ENCODE measurements around the gene NOS3.
A peak's percentile ranks its signal among the peaks of the same experiment; 100 is the strongest.
"Not testable (repeated sequence)": the region's sequence is repeated elsewhere in the genome, so short reads cannot be mapped to it uniquely, and the experiment has no call there.

NOS3 gene

DNA sequence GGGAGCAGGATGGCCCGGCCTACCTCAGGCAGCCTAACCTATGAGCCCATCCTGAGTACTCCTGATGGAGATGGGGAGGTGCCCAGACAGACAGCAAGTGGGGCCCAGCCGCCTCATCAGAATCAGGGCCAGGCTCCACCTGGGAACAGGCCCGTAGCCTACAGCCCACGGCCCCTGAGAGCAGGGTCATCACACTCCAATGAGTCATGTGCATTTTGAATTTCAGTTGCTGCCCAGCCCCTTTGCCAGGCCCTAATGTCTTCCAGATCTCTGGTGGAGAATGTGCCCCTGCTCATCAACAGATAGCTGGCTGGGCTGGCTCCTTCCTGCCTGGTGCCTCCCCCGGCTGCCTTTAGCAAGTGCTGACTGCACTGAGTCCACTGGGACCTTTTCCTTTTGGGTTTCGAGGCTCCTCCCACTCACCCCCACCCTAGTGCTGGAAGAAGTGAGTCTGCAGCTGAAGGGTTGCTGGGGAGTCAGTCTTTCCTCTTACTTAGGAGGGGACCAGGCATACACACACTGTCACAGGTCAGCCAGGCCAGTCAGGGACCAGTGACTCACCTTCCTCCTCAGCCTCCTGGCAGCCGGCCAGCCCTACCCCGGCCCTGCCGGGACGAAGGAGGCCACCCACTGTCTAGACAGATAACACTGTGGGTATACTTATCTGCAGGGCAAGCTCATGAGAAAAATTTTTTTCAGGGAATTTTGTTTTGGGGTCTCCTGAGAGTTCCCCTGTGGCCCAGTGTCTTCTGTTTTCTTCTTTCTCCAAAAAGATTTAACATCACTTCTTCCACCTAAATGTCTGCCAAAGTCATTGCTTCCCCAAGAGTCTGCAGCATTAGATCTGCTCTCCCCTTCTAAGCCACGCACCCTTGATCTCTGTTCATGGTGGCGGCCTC is 48.4 kb downstream of the NOS3 start:
- H3K36me3 ChIP-seq = peaks cover 40% of the 10 kb centered on the region
- peak overlapping the region; percentile 75 for H3K27ac ChIP-seq
- H3K4me3 ChIP-seq = no peak overlapping the region
- peaks cover 16% of the 10 kb centered on the region for H4K20me1 ChIP-seq
- H3K9ac ChIP-seq = peak overlapping the region; percentile 57; the same call in 1 of the 2 replicates
- no peaks in the 10 kb centered on the region for H3K27me3 ChIP-seq
- no peaks in the 10 kb centered on the region for H3K9me3 ChIP-seq
- H3K4me2 ChIP-seq = peak overlapping the region; percentile 83
- H3K4me1 ChIP-seq = peaks cover 33% of the 10 kb centered on the region
- TF ChIP-seq Cebpa-rat (IDR thresholded peaks at IDR 0.05) = no peak

DNA sequence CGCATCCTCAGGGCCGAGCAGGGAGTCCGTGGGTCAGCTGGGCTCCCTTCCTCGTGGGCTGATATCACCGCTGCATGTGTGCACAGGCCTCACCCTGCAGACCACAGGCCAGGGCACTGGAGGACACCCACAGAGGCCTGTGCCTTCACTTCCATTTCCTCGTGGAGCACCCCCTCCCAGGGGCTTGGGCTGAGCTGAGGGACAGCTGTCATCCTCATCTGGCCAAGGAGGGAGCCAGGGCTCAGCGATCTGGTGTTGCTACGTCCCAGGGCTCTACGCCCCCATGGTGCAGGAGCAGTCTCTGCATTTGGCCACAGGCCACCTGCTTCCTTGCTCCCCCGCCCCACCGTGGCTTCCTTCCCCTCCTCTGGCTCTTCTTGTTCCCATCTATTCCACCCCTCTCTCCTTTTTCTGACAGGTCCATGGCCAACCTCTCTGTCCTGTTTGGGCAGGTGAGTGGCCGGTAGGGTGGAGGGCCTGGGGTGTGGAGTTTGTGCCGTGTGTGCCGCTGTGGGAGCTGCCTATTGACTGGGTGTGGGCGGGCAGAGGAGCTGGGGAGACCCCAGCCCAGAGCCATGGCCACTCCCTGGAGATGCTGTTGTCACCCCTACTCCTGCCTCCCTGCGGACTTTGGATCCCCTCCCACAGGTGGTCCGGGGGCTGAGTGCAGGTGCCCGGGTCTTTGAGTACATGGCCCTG is 49.2 kb downstream of the NOS3 start:
- Histone ChIP-seq H3K4me2 (peak overlapping the region; percentile 83), H3K4me1 (peaks cover 33% of the 10 kb centered on the region), H3K27ac (peak overlapping the region; percentile 57; the same call in 1 of the 2 replicates), H3K9ac (0 out of 2 replicates have a peak overlapping the region, but pooled peaks have one; percentile 17), H3K9me3 (no peaks in the 10 kb centered on the region), H3K36me3 (peaks cover 34% of the 10 kb centered on the region), H3K4me3 (no peak overlapping the region), H4K20me1 (peaks cover 16% of the 10 kb centered on the region), H3K27me3 (no peaks in the 10 kb centered on the region)
- TF ChIP-seq Cebpa-rat (IDR thresholded peaks at IDR 0.05) = no peak

DNA sequence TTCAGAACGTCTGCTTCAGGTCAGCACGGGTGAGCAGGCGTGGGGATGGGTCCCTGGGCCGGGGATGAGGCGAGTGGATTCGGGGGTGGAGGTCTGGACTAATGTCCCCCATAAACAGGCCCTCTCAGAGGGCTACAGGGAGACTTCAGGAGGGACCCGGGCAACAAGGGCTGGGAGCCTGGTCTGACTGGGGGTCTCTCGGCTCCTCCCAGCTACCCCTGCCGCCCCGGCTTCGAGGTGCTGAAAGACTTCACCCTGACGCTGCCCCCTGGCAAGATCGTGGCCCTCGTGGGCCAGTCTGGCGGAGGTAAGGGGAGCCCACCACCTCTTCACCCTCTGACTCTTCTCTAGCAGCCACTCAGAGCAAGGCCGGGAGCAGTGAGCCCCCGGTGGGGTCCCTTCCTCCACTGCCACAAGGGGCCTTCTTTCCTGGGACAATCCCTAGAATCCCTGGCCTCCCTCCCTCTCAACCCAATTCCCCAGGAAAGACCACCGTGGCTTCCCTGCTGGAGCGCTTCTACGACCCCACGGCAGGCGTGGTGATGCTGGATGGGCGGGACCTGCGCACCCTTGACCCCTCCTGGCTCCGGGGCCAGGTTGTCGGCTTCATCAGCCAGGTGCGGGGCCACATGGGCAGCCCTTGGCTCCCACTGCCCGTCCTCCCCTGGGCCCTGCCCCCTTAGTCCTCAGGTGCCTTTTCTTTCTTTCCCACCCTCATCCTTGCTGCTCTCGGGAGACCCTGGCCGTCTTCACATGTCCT is 50.0 kb downstream of the NOS3 start:
- Histone ChIP-seq H3K27ac (0 out of 2 replicates have a peak overlapping the region, but pooled peaks have one; percentile 57), H3K9ac (no peak overlapping the region), H3K36me3 (peaks cover 32% of the 10 kb centered on the region), H3K27me3 (no peaks in the 10 kb centered on the region), H3K4me3 (no peak overlapping the region), H3K4me2 (peak overlapping the region; percentile 83), H4K20me1 (peaks cover 16% of the 10 kb centered on the region), H3K4me1 (peaks cover 33% of the 10 kb centered on the region), H3K9me3 (no peaks in the 10 kb centered on the region)
- TF ChIP-seq Cebpa-rat (IDR thresholded peaks at IDR 0.05) = no peak

DNA sequence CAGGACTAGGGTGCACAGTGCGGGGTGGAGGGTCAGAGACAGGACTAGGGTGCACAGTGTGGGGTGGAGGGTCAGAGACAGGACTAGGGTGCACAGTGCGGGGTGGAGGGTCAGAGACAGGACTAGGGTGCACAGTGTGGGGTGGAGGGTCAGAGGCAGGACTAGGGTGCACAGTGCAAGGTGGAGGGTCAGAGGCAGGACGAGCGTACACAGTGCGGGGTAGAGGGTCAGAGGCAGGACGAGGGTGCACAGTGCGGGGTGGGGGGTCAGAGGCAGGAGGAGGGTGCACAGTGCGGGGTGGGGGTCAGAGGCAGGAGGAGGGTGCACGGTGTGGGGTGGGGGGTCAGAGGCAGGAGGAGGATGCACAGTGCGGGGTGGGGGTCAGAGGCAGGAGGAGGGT is 52.6 kb downstream of the NOS3 start:
- H3K4me2 ChIP-seq, H3K27me3 ChIP-seq, H3K4me3 ChIP-seq, H3K9ac ChIP-seq, H3K9me3 ChIP-seq, H3K27ac ChIP-seq: not testable (repeated sequence)
- Histone ChIP-seq H4K20me1 (peaks cover 16% of the 10 kb centered on the region), H3K36me3 (peaks cover 15% of the 10 kb centered on the region; the same call in 1 of the 2 replicates), H3K4me1 (peaks cover 25% of the 10 kb centered on the region)

DNA sequence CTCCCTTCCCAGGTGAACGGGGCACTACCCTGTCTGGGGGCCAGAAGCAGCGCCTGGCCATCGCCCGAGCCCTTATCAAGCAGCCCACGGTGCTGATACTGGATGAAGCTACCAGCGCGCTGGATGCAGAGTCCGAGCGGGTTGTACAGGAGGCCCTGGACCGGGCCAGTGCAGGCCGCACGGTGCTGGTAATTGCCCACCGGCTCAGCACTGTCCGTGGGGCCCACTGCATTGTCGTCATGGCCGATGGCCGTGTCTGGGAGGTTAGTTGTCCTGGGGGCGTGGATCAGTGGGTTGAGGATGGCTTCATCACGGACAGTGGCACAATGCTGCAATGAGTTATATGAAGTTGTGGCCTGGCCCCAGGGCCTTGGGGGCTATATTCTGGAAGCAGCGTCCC is 53.1 kb downstream of the NOS3 start:
- H3K4me1 ChIP-seq = peaks cover 20% of the 10 kb centered on the region
- no peak overlapping the region for H3K4me2 ChIP-seq
- H3K27me3 ChIP-seq = no peaks in the 10 kb centered on the region
- no peak overlapping the region for H3K27ac ChIP-seq
- H3K4me3 ChIP-seq = no peak overlapping the region
- H4K20me1 ChIP-seq = peaks cover 16% of the 10 kb centered on the region
- no peak for TF ChIP-seq Cebpa-rat (IDR thresholded peaks at IDR 0.05)
- peaks cover 15% of the 10 kb centered on the region; the same call in 1 of the 2 replicates for H3K36me3 ChIP-seq
- H3K9me3 ChIP-seq = no peaks in the 10 kb centered on the region
- H3K9ac ChIP-seq = no peak overlapping the region

DNA sequence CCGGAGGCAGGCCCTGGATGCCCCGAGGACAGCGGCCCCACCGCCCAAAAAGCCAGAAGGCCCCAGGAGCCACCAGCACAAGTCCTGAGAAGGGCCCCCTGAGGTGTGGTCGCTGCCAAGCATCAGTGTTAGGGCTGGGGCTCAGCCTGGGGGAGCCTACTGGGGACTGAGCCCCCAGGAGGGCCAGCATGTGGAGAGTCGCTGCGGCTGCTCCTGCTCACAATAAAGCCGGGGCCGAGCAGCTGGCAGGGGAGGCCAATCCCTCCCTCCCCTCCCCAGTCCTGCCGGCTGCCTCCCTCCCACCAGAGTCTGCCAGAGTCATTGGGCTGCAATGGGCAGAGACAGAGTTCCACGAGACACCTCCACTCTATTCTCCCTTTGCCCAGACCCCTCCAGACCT is 54.4 kb downstream of the NOS3 start:
- Histone ChIP-seq H3K27me3 (0 out of 2 replicates have a peak, but pooled peaks cover 3% of the 10 kb centered on the region), H3K9ac (no peak overlapping the region), H3K4me2 (no peak overlapping the region), H4K20me1 (peaks cover 15% of the 10 kb centered on the region; the same call in 1 of the 2 replicates), H3K9me3 (no peaks in the 10 kb centered on the region), H3K4me3 (no peak overlapping the region), H3K36me3 (peaks cover 15% of the 10 kb centered on the region; the same call in 1 of the 2 replicates), H3K27ac (no peak overlapping the region), H3K4me1 (peaks cover 7% of the 10 kb centered on the region)
- no peak for TF ChIP-seq Cebpa-rat (IDR thresholded peaks at IDR 0.05)

DNA sequence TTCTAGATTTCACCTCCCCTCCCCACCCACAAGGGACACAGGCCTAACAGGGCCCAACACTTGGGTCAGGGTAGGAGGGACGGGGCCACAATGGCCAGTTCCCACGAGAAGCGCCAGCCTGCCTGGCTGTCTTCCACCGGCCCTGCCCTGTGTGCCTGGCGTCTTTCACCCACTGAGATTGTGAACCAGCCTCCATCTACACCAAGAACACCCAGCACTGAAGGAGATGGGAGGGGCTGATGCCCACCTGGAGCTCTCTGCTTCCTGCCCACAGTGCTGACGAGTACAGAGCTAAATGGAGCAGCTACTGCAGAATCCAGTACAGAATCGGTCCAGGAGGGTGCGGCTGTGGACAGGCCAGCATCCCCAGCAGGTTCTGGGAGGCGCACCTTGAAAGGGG is 55.1 kb downstream of the NOS3 start:
- Histone ChIP-seq H3K9me3 (no peaks in the 10 kb centered on the region), H3K4me2 (no peak overlapping the region), H3K4me3 (no peak overlapping the region), H3K9ac (no peak overlapping the region), H3K27ac (no peak overlapping the region), H3K4me1 (peaks cover 4% of the 10 kb centered on the region), H3K27me3 (0 out of 2 replicates have a peak, but pooled peaks cover 6% of the 10 kb centered on the region), H3K36me3 (peaks cover 15% of the 10 kb centered on the region; the same call in 1 of the 2 replicates), H4K20me1 (0 out of 2 replicates have a peak, but pooled peaks cover 17% of the 10 kb centered on the region)
- TF ChIP-seq Cebpa-rat (IDR thresholded peaks at IDR 0.05) = no peak

DNA sequence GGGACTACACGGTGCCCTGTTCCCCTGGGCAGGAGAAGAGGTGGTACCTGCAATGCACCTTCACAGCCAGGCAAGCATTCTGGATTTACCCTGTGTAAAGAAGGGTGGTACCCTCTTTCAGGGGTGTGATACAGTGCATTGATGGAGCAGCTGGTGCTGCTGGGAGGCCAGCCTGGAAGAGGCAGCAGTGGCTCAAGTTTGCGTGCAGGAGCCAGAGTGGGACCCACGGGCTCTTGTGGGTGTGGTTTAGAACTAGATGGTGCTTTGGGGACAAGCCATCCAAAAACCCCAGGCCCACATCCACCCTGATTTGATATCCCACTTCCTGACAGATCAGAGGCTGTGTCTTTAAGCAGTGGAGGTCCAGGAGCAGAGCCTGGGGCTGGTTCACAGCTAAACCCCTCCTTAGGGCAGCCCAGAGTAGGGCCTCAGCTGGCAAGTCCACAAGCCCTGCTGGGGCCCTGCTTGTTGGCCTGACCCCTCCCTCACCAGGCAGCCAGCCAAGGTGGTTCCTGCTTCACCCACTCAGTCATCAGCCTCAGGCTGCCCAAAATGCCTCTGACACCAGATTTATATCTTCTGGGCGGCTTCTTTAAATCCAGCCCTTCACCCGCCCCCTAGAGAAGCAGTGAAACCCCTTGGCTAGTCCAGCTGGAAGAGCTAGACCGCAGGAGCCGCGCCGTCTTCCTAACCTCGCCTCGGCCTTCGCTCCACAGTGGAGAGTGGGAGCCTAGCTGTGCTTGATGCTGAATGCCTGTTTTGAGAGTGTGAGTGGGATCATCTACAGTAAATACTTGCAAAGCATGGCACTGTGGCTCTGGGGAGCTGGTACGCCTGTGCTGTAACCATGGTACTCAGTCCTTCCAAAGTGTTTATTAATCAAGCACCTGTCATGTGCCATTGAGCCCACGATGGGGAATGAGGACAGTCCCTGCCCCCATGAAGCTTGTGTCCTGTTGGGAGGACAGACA is 56.1 kb downstream of the NOS3 start:
- peaks cover 14% of the 10 kb centered on the region for H3K4me1 ChIP-seq

More for the DNA sequence above, 56.1 kb downstream of the NOS3 start:
- H3K27me3 ChIP-seq = 0 out of 2 replicates have a peak, but pooled peaks cover 6% of the 10 kb centered on the region
- H3K9me3 ChIP-seq = no peaks in the 10 kb centered on the region
- H3K4me3 ChIP-seq = no peak overlapping the region
- no peak overlapping the region for H3K27ac ChIP-seq
- 0 out of 2 replicates have a peak, but pooled peaks cover 18% of the 10 kb centered on the region for H4K20me1 ChIP-seq
- no peak for TF ChIP-seq Cebpa-rat (IDR thresholded peaks at IDR 0.05)
- peaks cover 15% of the 10 kb centered on the region; the same call in 1 of the 2 replicates for H3K36me3 ChIP-seq
- H3K4me2 ChIP-seq = no peak overlapping the region
- no peak overlapping the region for H3K9ac ChIP-seq

Data from BLaER1 (cell line).